Omental fat pad (tissue), 4 donors: ENCODE data around the gene C1QL4. TPM values are rescaled to one million over a fixed set of nuclear protein-coding genes. Genes with fewer than 3 reads are reported as not detected.

Experiments used
- ATAC-seq: fragments of 150-250 bp; one replicate; pipeline ENCODE4 v1.9.1; 2016; ENCODE audit warnings: mild to moderate bottlenecking, moderate library complexity; ENCODE audit not compliant: low FRiP score
- DNase-seq: peaks from one replicate; pipeline ENCODE4 v3.0.0-alpha.2; 2019; ENCODE audit warnings: low spot score
- CTCF ChIP-seq, 3 donors: fragments of 450-650 bp; IDR thresholded peaks; one replicate each; pipeline ENCODE4 v1.5.1; 2016 to 2017; ENCODE audit warnings: antibody characterized with exemption in 3 of 3, mild to moderate bottlenecking in 3 of 3, moderate library complexity in 2 of 3
- total RNA-seq, 4 donors: library from RNA; depleted of rRNA; stranded (reverse); fragments of >200 nt; gene quantifications; one replicate each; pipeline ENCODE4 v1.1.0, GENCODE V29; 2016

Gene C1QL4
- total RNA-seq, 4 donors from 2014 or later = 0.65 to 1.1 TPM; not detected in 2

- ATAC-seq (peak; percentile 38), DNase-seq (no peak)
- no peak for TF ChIP-seq CTCF (IDR thresholded peaks at IDR 0.05)
Measured at GRCh38 chr12:49342914-49343731, 6.1 kb upstream of the C1QL4 start.

DNA sequence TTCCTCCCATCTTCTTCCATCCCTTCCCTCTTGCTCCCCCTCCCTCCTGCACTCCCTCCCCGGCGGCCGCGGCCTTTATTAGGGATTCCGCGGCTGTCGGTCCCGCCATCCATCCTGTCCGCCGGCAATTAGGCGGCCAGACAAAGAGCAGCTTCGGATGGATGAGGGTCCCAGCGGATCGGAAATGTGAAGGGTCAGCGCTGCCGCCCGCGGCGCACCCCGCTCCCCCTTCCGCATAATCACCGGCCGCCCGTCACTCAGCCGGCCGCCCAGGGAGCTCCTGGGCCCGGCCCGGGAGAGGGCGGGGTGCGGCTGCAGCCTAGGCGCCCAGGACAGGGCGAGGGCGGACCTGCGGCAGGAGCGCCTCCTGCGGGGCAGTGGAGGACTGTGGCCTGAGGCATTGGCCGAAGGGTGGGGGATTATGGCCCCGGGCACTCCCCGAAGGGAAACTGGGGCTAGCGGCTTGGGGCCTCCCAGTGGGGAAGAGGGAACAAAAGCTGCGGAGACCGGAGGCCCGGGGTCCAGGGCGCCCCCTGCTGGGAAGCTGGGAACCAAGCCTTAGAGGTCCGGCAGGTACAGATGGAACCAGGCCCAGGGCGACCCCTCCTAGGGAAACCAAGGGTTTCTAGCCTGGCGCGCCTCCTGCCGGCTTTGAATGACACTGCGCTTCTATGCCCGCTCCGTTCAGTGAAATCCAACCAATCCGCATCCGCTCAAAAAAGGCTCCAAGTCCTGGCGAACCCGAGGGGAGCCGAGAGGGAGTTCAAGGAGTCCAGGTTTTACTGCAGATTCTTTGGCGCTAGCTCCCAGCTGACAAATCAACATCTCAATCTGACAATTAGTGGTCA is 5.3 kb upstream of the C1QL4 start:
- no peak for DNase-seq
- TF ChIP-seq CTCF (IDR thresholded peaks at IDR 0.05) = peak in 1 of 3 donors; percentile 10

DNA sequence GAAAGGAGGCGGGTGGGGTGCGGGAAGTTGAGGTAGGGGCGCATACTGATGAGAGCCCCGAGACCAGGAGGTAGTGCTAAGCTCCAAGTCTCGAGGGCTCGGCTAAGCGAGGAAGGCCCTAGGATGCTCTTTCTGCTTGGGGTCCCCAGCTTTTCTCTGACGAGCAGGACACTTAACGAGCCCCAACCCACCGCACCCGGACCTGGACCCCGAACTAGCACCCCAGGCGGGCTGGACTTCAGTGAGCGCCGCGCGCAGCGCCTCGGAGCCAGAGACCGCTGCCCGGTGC is 4.7 kb upstream of the C1QL4 start:
- DNase-seq = no peak
- TF ChIP-seq CTCF (IDR thresholded peaks at IDR 0.05) = no peak
- ATAC-seq = no peak

More for the DNA sequence above, 5.3 kb upstream of the C1QL4 start:
- ATAC-seq = peak; percentile 70

DNA sequence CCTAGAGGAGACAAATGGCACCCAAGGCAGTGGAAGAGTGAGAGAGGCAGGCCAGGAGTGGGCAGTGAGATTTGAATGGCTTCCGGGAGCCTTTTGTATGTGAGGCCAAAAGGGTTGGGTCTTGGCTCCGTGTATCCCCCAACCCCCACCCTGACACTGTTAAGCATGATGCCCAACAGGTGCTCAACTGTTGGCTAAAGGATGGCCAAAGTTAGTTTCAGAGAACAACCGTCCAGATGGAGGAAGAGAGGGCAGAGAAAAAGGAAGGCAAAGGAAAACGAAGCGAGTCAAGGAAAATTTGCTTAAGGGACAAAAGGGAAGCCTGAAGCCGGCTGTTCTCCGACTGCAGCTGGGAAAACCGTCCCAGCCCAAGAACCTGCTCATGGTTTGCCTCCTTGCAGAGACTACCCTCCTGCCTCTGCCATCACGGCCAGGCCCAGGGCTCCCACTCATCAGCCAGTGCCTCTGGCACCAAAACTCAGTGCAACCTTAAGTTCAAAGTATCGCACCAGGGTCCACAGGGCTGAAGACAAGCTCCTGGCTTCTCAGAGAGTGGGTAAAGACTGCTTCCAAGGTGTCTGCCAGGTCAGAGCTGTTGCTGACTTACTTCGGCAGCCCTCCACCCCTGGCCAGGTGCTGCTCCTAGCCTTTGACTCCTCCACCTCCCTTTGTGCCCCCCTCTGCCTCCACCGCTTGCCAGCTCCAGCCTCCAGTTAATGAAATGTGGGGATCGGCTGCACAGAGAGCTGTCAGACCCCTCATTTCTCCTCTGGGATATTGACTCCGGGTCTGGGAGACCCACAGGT is 4.2 kb upstream of the C1QL4 start:
- TF ChIP-seq CTCF (IDR thresholded peaks at IDR 0.05) = no peak
- no peak for ATAC-seq
- no peak for DNase-seq

DNA sequence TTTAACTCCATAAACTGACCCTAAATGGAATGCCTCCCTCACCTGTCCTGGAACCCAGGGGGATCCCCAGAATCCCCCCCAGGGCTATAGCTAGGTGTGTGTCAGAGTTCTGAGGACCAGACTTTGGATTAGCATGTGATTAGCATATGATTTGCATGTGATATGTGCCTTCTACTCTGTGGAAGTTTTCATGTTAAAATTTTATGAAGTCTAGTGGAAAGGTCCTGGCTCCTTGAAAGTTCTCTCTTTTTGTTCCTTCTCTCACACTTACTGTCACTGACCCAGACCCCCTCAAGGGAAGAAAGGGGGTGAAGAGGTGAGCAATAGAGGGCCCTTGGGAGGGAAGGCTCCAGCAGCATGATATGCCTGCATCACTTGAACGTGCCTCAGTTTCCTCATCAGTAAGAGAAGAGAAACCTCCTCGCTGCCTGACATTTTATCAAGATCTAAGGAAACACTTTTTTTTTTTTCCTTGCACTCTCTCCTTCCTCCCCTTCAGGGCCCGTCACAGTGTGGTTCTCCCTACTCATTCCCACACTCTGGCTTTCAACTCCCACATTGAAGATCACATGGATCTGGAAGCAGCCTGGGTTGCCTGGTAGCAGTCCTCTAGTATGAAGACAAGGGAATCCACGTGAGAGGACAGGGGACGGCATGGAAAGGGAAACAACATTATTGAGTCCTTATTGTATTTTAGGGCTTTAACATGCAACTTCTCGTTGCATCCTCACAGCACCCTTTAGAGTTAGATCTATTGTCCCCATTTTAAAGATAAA is 3.3 kb upstream of the C1QL4 start:
- no peak for TF ChIP-seq CTCF (IDR thresholded peaks at IDR 0.05)
- ATAC-seq = no peak
- DNase-seq = no peak

DNA sequence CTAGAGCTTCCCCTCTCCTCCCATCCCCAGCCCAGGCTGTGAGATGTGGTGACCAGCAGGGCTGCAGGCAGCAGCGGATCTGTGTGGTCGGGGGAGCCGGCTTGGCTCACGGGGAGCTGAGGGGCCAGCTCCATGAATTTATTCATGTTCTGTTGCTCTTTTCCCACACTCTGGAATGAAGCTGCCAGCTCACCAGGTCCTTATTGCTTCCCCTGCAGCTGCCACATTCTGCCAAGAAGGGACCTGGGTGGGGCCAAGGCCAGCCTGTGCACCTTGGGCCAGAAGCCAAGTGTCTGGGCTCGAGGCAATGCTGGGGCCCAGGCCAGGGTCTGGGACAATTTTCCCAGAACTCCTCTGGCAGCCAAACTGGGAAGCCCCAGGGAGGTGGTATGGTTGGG is 2.5 kb upstream of the C1QL4 start:
- no peak for ATAC-seq
- no peak for DNase-seq

More for the DNA sequence above, 2.5 kb upstream of the C1QL4 start:
- TF ChIP-seq CTCF (IDR thresholded peaks at IDR 0.05) = no peak
